ENCODE results near the gene ACTR2.

ACTR2 gene

DNA sequence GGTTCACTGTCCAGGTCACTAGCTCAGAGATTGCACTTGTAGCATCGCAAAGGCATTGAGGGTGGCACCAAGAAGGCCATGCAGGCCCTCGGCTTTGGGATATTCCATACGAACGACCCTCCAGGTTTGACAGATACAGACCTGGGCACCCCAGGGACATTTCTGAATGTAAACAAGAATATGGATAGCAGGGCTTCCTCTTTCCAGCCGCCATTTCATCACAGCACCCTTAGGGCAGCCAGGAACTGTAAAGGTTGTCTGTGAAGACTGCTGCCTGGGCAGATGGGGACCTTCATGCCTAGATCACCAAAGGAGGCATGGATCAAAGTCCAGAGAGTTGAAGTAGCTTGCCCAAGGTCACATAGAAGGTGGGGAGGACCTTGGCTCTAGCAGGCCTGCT is 70.5 kb downstream of the ACTR2 start:
- no peak for DNase-seq (ENCODE audit: low read depth)
- no peak overlapping the region for H3K4me3 ChIP-seq (ENCODE audit: low read length)
- TF ChIP-seq CTCF (conservative IDR thresholded peaks at IDR 0.05; ENCODE audit: low read length), result no peak

DNA sequence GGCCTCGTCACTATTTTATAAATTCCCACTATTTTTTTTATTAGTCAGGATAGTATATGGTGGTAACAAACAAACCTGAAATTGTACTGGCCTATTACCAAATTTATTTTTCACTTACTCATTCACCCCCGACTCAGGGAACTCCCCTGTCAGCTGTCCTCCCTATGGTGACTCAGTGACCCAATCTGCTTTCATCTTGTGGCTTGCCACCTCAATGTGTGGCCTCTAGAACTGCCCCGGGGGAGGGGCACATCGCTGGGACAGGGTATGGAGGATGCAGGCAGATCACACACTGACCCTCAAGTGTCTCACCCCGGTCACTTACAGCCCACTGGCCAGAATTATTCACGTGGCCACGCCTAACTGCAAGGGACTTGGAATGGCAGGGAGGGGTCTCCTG is 71.6 kb downstream of the ACTR2 start:
- TF ChIP-seq CTCF (conservative IDR thresholded peaks at IDR 0.05; ENCODE audit: low read length), result no peak
- no peak for DNase-seq (ENCODE audit: low read depth)

GRCh38 chr2:65300134-65300760 is 72.6 kb downstream of the ACTR2 start:
- no peak for TF ChIP-seq CTCF (conservative IDR thresholded peaks at IDR 0.05; ENCODE audit: low read length)

More for the DNA sequence above, 71.6 kb downstream of the ACTR2 start:
- no peak overlapping the region for H3K4me3 ChIP-seq (ENCODE audit: low read length)

GRCh38 chr2:65300761-65301711 is 73.4 kb downstream of the ACTR2 start:
- peak overlapping the region; percentile 39 for H3K4me3 ChIP-seq (ENCODE audit: low read length)
- no peak for TF ChIP-seq CTCF (conservative IDR thresholded peaks at IDR 0.05; ENCODE audit: low read length)
- DNase-seq (ENCODE audit: low read depth), result peak; percentile 96

More at GRCh38 chr2:65300134-65300760, 72.6 kb downstream of the ACTR2 start:
- DNase-seq (ENCODE audit: low read depth), result no peak
- peak overlapping the region; percentile 3; the same call in 1 of the 2 replicates for H3K4me3 ChIP-seq (ENCODE audit: low read length)

DNA sequence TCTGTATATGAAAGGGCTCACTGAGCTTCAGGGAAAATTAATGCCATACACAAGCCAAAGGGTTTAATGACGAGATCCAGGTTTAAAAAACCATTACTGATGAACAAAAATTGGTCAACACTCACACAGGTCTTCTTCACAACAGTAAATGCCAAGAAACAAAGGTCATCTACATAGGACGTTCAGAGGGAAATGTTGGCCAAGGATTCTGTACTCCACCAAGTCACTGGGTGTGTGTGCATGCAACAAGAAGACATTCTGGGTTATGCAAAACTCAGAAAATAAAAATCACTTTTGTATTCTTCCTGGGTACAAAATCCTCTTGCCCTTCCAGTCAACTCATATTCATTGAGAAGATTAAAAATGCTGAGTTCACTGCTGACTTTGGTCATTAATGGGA is 78.3 kb downstream of the ACTR2 start:
- no peak for TF ChIP-seq CTCF (conservative IDR thresholded peaks at IDR 0.05; ENCODE audit: low read length)
- DNase-seq (ENCODE audit: low read depth), result no peak

DNA sequence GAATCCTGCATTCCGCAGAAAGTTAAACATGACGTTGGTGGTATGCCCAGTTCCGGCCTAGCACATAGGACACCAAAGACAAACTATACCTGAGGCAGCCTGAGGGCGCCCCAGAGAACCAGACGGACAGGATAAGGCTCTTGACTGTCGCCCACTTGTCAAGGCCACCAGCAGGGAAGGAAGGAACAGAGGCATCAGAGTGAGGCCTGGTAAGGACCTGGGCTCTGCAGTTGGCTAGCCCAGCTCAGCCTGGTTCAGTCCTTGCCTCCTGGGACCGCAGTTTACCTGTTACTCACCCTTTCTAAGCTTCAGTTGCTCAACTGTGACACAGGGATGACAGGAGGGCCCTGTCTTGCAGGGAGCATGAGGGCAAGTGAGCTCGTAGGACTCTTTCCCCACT is 82.1 kb downstream of the ACTR2 start:
- no peak overlapping the region for H3K4me3 ChIP-seq (ENCODE audit: low read length)
- DNase-seq (ENCODE audit: low read depth), result no peak
- no peak for TF ChIP-seq CTCF (conservative IDR thresholded peaks at IDR 0.05; ENCODE audit: low read length)

More for the DNA sequence above, 78.3 kb downstream of the ACTR2 start:
- no peak overlapping the region for H3K4me3 ChIP-seq (ENCODE audit: low read length)

All from AG10803 (cell line).